ENCODE results near the gene PHKG2.

- no peak for TF ChIP-seq CTCF (IDR thresholded peaks at IDR 0.05 in 8 of 11, conservative IDR thresholded peaks at IDR 0.05 in 3 of 11)
- no peak for TF ChIP-seq POLR2A (IDR thresholded peaks at IDR 0.05)
Observed at GRCh38 chr16:30775392-30776188, 27.4 kb downstream of the PHKG2 start.

All from spleen (tissue), 7 donors.